HG02884 (cell line): ENCODE measurements around the gene NPLOC4.
"Not testable (repeated sequence)": the region's sequence is repeated elsewhere in the genome, so short reads cannot be mapped to it uniquely, and the experiment has no call there.

ENCODE experiments used
- ATAC-seq: cut with Tn5 transposase; IDR thresholded peaks from one replicate; pipeline ENCODE4 v1.9.1; 2021; ENCODE audit warnings: mild to moderate bottlenecking, moderate library complexity; ENCODE audit not compliant: unreplicated experiment

Gene NPLOC4

DNA sequence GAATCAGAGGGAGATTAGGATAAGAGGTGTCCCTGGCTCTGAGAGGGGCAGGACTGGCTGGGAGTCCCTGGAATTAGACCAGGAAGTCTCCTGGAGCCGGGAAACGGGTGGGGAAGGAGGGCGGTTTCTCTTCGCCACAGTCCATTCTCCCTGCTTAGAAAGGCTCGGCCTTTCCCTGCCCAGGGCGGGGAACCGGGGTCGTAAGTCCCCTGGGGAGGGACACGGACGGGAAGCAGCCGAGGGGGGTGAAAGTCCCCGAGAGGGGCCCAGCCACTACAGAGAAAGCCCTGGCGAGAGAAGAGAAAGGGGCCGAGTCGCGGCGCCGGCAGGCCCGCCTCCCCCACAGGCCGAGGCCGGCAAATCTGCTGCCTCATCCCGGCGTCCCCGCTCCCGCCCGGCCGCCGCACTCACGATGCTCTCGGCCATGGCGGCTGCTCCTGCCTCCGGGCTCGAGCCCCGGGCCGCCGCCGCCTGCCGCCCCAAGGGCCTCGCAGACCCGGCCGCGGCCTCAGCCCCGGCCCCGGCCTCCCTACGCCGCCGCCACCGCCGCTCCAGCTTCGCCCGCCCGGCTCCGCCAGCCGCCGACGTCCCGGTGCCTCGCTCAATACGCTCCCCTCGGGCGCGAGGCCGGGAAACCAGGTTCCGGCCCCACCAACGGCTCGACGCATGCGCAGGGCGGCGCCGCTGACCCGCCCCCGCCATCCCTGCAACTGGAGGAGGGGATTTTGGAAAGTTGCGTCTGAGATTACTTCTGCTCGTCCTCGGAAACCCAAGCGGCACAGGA, at the start of gene NPLOC4, which contains the start of gene TSPAN10:
Gene NPLOC4, minus strand, starts transcription at position 608 of the 784 bp plus-strand sequence. Its CDS starts 182 bp downstream, at position 426.
Gene TSPAN10, plus strand, starts transcription at position 692 of the 784 bp plus-strand sequence. CDS start 5,217 bp downstream, outside the sequence.
- ATAC-seq: no peak

DNA sequence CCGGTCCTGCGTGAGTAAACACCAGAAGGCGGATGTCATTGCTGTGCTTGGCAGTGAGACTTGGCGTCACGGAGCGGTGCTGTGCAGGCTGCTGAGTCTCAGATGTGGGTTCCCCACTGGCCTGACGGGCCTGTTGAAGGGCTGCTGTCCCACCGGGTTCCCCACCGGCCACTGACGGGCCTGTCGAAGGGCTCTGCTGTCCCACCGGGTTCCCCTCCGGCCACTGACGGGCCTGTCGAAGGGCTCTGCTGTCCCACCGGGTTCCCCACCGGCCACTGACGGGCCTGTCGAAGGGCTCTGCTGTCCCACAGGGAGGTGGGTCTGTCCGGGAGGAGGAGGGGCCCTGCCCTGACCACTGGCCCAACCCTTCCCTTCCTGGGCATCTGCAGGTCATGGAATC, 49.7 kb upstream of the NPLOC4 start:
- ATAC-seq: no peak

DNA sequence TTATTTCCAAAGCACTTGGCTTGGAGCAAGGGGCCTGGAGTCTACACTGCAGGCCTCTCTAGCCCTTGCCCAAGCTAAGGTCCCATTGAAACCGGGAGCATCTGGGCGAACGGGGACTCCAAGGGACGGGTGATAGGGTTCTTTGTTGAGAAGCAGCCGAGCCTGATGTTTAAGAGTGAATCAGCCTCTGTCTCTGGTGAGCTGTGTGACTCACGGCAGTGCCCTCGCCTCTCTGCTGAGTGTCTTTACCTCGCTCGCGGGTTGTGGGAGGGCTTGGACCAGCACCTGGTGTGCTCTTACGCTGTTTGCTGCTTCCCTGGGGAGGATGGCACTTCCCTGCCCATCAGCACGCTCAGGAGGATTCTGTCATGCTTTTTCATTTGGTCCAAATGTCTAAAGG, 48.2 kb upstream of the NPLOC4 start:
- ATAC-seq: no peak

DNA sequence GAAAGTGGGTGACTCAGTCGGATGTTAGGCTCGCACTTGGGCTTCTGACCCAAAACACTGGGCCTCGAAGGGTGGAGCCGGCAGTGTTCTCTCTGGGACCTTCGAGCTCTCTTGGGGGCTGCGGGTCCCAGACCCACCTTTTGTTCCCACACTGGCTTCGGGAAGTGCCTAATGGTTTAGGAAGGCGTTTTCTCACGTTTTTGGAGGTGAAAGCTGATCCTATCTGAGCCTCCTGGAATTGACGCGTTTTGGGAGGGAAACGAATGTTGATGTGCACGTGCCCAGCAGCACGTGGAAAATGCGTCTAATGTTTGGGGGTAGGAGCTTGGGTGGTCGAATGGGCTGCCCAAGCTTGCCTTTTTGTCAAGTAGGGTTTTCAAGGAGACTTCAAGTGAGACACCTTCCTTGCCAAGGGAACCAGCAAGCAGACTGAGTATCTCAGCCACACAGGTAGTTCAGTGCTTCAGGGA, 47.6 kb upstream of the NPLOC4 start:
- no peak for ATAC-seq

DNA sequence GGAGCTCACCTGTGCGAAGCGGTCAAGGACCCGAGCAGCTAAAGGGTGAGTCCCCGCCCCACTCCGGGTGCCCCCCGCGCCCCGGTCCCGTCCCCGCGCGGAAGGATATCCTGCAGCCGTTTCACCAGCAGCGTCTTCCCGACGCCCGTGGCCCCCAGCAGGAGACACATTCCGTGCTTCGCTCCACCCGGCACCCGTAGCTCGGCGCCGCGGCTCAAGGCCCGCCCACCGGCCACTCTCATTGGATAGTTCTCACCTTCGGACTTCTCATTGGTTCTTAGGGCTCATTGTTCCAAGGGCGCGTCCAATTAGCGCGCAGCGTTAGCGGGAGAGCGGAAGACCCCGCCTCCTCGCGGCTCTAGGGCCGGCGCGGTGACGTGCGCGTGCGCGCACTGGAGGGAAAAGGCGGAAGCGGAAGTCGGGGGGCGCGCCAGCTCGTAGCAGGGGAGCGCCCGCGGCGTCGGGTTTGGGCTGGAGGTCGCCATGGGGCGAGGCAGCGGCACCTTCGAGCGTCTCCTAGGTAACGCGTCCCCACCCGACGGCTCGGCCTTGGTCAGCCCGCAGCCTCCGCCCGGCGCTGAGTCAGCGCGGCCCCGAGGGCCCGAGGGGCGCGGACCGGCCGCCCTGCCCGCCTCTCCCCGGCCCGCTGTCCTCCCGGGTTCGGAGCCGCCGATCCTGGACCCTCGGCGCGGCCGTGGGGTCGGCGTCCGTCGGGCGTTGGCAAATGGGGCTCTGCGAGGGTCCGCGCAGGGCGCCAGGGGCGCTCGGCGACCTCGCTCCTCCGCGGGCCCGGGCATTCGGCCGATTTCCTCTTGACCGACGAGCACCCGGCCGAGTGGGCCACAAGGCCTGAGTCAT, 46.9 kb upstream of the NPLOC4 start, which contains the start of the genes ARL16 and HGS:
Gene ARL16, minus strand, starts transcription at position 214 of the 858 bp plus-strand sequence. Its CDS starts 44 bp downstream, at position 170.
Gene HGS, plus strand, starts transcription at position 428 of the 858 bp plus-strand sequence. Its CDS starts 56 bp downstream, at position 484.
- peak; percentile 87 for ATAC-seq

DNA sequence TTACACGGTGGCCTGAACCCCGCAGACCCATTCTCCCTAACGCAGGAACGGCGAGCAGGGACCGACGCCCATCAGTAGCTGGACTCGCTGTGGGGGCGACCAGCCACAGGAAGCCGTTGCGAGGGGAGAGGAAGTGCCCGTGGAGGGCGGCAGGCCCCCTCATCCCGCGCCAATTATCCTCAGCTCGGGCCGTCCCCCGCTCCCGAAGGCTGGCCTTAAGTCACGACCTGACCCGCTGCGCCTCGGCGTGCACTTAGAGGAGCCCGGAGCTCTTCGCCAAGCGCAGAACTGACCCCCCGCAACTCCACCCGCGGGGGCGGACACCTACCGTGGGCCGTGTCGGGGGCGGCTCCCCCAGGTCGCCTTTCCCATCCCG, 46.3 kb upstream of the NPLOC4 start:
- ATAC-seq: peak; percentile 6

DNA sequence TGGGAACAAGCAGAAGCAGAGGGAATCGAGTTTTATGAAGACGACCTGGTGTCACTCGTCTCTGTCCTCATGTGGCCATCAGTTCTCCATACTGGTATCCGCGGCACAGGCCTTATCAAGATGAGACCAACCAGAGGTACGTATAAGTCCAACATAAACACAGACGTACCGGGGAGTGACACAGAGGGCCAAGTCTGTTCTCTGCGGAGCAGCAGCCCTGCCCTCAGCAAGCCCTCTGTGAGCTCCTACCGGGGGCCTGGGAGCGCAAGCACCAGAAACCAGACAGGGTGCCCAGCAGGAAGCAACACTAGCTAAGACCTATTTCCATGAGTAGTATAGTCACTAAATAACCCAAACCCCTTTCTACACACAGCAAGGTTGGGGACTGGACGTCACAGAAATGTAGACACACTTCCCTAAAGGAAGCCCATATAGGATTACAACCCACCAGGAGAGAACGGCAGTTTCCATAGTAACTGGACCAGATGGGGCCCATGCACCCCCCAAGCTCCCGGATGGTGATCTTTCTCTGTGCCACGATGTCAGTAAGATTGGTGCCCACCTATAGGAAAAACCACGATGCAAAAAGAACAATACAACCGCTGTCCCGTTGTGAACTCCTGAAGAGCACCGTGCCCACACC, 45.8 kb upstream of the NPLOC4 start:
- no peak for ATAC-seq

DNA sequence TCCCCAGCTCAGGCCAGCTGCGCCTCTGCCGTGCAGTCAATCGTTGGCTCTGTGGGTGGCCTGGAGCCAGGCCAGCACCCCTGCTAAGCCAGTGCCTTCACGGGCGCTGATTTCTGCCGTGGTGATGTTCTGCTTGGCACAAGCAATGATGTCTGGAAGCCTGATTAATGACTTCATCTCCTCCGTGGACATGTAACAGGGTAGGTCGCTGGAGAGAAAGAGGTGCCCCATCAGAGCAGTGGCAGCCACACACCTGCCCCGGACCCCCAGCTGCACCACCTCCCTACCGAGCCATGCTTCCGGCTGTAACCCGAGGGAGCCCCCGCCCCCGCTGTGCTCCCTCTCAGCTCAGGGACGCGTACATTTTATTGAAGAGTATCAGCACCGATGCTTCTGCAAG, 44.8 kb upstream of the NPLOC4 start:
- ATAC-seq: no peak

DNA sequence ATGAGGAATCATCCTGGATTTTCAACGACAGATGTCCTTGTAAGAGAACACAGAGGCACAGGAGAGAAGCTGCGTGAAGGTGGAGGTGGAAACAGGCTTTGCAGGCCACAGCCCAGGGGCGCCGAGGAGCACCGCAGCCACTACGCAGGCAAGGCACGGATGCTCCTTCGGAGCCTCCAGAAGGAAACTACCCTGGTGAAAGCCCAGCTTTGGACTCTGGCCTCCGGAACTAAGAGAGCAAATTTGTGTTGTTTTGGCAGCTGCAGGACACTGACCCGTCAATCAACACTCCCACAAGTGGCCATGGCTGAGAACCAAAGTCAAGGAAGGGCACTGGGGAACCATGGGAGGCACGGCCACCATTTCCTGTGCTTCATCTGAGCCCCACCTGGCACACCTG, 43.2 kb upstream of the NPLOC4 start:
- no peak for ATAC-seq

DNA sequence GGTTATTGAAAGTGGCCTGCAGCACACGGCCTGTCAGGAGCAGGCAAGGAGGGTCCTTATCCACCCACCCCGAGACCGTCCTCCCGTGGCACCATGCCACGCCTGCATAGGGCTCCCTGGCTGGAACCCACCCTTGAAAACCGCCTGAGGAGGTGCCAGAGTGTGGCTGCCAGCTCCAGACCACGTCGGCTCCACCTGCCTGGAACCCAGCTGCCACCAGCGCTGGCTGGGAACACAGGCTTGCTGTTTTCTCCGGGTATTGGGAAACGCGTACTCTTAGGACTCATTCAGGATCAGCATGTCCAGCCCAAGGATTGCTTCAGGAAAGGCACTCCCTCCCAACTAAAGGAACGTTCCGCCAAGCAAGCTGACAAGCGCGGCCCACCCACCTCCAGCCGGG, 40.0 kb upstream of the NPLOC4 start:
- ATAC-seq: no peak

DNA sequence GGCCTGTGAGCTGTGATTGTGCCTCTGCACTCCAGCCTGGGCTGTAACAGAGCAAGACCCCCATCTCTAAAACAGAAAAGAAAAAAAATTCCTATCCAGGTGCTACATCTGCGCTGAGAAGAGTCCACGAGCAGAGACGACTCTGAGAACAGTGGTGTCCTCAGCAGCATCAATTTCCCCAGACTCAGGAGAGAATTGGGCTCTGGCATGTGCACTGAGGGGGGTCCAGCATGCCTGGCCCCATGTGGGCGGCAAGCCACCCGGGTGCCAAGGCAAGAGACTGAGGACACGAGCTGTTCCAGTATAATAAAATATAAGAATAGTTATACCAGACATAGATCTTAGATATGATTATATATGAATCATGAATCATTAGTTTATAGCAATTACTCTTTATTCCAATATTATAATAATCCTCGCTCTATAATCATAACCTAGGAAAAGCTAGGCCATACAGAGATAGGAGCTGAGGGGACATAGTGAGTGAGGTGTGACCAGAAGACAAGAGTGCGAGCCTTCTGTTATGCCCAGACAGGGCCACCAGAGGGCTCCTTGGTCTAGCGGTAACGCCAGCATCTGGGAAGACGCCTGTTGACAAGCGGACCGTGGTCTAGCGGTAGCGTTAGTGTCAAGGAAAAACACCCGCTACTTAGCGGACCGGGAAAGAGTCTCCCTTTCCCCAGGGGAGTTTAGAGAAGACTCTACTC, 38.8 kb upstream of the NPLOC4 start:
- not testable (repeated sequence) for ATAC-seq

DNA sequence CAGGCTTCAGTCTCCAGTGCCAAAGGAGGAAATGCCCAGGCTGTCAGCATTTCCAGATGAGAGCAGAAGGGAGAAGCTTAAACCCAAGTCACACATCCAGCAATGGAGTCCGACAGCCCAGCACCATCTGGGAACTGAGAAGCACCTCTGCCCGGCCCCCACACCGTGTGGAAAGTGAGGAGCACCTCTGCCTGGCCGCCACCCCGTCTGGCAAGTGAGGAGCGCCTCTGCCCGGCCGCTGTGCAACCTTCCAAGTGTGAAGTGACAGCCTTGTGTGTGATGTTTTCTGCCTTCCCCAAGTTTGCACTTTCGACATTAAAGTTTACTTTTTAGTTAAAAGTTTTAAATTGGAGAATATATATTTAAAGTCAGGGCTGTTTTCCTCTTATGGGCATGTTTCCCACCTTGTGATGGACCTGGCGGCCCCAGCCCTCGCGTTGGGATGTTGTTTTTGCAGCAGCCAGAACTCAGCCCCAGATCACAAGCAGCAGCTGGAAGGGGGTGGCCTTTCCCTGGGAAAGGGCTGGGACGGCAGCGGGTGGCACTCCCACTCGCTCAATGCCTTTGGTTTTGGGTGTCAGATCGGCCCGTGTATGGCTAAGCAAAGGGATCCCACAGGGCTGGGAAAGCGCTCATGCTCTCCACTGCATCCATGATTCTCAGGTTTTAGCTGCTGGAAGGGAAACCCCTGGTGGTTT, 36.8 kb upstream of the NPLOC4 start:
- no peak for ATAC-seq

DNA sequence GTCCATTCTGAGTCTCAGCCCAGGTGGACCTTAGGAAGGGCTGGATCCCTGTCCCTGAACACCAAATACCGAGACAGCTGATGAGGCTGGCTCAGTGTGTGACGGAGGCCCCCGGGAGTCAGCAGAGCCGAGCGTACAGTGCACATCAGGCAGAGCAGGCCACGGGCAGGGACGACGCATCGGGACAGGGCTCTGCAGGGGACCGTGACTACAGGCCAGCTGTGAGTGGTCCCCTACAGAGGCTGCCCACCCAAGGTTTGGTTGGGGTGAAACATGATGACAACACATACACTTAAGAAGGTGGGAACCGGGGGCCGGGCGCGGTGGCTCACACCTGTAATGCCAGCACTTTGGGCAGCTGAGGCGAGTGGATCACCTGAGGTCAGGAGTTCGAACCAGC, 36.0 kb upstream of the NPLOC4 start:
- no peak for ATAC-seq

DNA sequence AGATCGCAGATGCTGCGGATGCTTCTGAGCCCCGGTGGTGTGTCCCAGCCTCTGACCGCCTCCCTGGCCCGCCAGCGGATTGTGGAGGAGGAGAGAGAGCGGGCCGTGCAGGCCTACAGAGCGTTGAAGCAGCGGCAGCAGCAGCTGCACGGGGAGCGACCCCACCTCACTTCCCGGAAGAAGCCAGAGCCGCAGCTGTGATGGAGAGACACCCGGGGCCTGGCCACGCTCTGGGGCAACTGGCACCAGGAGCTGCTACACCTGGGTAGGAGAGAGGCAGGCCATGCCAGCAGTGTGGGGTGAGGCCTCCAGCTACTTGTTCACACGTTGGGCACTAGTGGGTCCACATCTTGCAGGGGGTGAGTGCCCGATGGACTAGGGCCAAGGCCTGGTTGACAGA, 35.6 kb upstream of the NPLOC4 start:
- ATAC-seq: no peak

DNA sequence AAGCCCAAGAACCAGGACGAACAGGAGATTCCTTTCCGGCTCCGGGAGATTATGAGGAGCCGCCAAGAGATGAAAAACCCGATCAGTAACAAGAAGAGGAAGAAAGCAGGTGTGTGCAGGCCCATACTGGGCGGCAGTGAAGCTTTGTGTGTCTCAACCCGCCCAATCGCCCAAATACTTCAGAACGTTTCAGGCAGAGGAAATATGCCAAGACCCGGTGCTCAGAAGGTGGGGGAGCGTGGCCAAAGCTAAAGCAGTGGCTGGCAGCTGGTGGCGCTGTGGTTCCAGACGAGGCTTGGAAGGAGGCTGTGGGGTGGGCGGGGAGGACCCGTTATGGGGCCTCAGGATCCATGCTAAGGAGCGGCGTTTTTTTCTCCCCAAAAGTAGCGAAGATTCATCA, 30.8 kb upstream of the NPLOC4 start:
- ATAC-seq: no peak

DNA sequence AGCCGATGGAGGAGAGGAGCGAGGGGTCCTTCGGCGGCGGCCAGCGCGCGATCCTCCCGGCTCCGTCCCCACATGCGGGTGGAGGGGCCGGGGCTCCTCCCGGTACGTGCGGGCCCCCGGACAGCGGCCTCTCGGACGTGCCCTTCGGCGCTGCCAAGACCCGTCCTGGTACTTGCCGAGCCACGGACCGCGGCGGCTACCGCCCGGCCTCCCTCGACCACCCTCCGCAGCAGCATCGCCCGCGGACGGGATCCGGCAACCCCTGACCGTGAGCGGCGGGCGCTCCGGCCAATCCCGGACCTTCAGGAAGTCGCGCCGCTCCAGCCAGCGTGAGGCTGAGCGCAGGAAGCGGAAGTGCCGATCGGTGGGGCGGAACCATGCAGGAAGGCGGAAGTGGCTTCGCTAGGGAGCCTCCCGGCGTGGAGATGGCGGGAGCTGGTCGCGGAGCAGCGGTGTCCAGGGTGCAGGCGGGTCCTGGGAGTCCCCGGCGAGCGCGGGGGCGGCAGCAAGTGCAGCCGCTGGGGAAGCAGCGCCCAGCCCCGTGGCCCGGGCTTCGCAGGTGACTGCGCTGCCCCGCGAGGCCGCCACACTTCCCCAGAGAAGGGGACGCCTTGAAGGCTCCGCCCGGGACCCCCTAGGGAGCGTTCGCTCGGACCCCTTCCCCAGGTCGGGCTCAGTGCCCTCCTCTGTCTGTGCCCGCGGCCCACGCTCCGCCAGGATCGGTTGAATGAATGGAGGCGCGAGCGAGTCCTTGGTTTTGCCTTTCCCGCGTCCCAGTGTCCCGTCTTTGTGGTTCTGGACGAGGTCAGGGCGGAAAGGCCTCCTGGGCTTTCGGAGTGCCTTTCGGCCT, 29.7 kb upstream of the NPLOC4 start, which contains the start of the genes CCDC137 and OXLD1:
Gene CCDC137, plus strand, starts transcription at position 396 of the 850 bp plus-strand sequence. Its CDS starts 30 bp downstream, at position 426.
Gene OXLD1, minus strand, starts transcription at position 264 of the 850 bp plus-strand sequence. Its CDS starts 28 bp downstream, at position 236.
- peak; percentile 88 for ATAC-seq

DNA sequence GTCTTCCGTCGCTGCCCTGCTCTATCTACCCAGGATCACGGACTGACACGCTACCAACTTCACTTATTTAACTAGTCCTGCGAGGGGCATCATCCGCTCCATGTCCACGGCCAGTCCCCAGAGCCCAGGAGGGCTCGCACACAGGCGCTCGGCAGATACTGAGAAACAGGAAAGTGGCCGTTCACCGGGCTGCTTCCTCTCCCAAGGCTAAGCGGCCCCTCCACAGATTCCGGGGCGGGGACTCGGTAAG, 29.1 kb upstream of the NPLOC4 start:
- peak; percentile 19 for ATAC-seq

DNA sequence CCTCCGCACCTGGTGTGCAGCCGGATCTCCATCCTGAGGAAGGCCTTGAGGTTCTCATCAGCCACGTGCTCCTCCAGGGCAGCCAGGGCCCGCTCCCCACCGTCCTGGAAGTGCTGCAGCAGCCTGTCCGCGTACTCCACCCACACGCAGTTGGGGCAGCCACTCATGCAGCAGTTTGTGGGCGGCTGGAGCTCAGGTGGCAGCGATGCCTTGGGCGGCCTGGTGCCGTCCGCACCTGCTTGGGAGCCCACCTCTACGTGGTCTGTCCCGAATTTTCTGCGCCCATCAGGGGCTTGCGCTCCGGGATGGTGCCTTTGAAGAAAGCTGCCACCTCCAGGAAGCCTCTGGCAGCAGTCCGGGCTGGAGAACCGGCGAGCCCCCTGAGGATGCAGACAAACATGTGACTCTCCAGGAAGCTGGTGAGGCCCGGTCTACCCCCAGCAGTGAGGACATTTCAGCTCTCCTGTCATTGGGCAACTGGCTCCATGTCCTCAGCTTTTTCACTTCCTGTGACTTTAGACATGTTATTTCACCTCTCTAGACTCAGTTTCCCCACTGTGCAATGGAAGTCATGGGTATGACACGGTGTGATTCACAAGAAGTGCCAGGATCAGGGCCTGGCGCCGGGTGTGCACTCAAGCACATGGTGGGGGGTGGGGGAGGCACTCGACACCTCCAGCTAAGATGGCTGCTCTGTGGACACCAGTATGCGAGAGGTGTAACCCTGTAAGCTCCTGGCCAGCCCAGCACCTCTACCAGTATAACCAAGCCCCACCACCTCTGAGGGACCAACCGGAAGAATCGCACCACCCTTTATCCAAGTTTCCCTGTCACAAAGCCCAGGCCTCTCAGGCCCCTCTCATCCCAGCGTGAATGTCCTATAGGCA, 28.5 kb upstream of the NPLOC4 start:
- no peak for ATAC-seq
